HepG2 (cell line): ENCODE data around the gene KIAA0825. TPM values are rescaled to one million over a fixed set of nuclear protein-coding genes. Genes with fewer than 3 reads are reported as not detected.

ENCODE experiments used
- ARHGAP35 ChIP-seq: sonication (generic); formaldehyde crosslinking; IDR thresholded peaks from 2 replicates; pipeline ENCODE4 v1.9.0; 2022; ENCODE audit warnings: mild to moderate bottlenecking, inconsistent platforms, moderate library complexity, missing genetic modification reagents, borderline replicate concordance
- ARNTL ChIP-seq: sonication (generic); formaldehyde crosslinking; IDR thresholded peaks from 2 replicates; pipeline ENCODE4 v1.4.0; 2020; ENCODE audit warnings: mild to moderate bottlenecking, missing genetic modification reagents
- NCOA5 ChIP-seq: sonication (generic); formaldehyde crosslinking; IDR thresholded peaks from 2 replicates; pipeline ENCODE4 v1.4.0; 2020; ENCODE audit warnings: missing genetic modification reagents
- TP53 ChIP-seq: sonication (generic); formaldehyde crosslinking; conservative IDR thresholded peaks from 2 replicates; pipeline ENCODE4 v1.4.0; 2020; ENCODE audit warnings: missing genetic modification reagents
- ZNF331 ChIP-seq: sonication (generic); formaldehyde crosslinking; IDR thresholded peaks from 2 replicates; pipeline ENCODE4 v1.4.0; 2020; ENCODE audit warnings: missing genetic modification reagents
- ZNF75D ChIP-seq: sonication (generic); formaldehyde crosslinking; IDR thresholded peaks from 2 replicates; pipeline ENCODE4 v1.8.1; 2023; ENCODE audit warnings: missing genetic modification reagents, mild to moderate bottlenecking, borderline replicate concordance
- polyA plus RNA-seq, 8 experiments: library from polyadenylated mRNA; depleted of rRNA in 3 of 8; stranded (reverse) in 7 of 8; unstranded in 1 of 8; fragments of >200 nt; fragmentation: Illumina TruSeq in 4 of 8; extraction: Trizol in 4 of 8; gene quantifications; 2 replicates each; pipeline versions ENCODE4 v1.2.1 to v1.2.3, GENCODE V29; 2011 to 2016; ENCODE audit warnings: low read depth in 4 of 8, missing spikeins in 1 of 8, mixed read lengths in 1 of 8; ENCODE audit not compliant: insufficient read depth in 1 of 8
- total RNA-seq, 5 experiments: library from RNA; depleted of rRNA; stranded (reverse); fragments of >200 nt; fragmentation: Illumina TruSeq; extraction: Trizol; gene quantifications; 2 replicates each; pipeline ENCODE4 v1.2.3, GENCODE V29; 2016; ENCODE audit warnings: low read depth in 1 of 5
- TF ChIP-seq, protein P1 (sequence below): sonication (generic); formaldehyde crosslinking; IDR thresholded peaks from 2 replicates; pipeline ENCODE4; 2020; ENCODE audit warnings: missing genetic modification reagents, mild to moderate bottlenecking, borderline replicate concordance
- TF ChIP-seq, protein P2 (sequence below): sonication (generic); formaldehyde crosslinking; IDR thresholded peaks from 2 replicates; pipeline ENCODE4 v1.4.0; 2020; ENCODE audit warnings: missing genetic modification reagents
- TF ChIP-seq, protein P3 (sequence below): sonication (generic); formaldehyde crosslinking; IDR thresholded peaks from 2 replicates; pipeline ENCODE4 v1.8.0; 2022; ENCODE audit warnings: missing genetic modification reagents, mild to moderate bottlenecking, inconsistent platforms, borderline replicate concordance
- TF ChIP-seq, protein P4 (sequence below): sonication (generic); formaldehyde crosslinking; IDR thresholded peaks from 2 replicates; pipeline ENCODE4 v1.4.0; 2020; ENCODE audit warnings: missing genetic modification reagents

KIAA0825 gene
- total and polyA plus RNA-seq, 2 of the 13 experiments (the other 11 are each of a cell fraction or from before 2014, with no cell fraction given) = 0.05 to 0.51 TPM

DNA sequence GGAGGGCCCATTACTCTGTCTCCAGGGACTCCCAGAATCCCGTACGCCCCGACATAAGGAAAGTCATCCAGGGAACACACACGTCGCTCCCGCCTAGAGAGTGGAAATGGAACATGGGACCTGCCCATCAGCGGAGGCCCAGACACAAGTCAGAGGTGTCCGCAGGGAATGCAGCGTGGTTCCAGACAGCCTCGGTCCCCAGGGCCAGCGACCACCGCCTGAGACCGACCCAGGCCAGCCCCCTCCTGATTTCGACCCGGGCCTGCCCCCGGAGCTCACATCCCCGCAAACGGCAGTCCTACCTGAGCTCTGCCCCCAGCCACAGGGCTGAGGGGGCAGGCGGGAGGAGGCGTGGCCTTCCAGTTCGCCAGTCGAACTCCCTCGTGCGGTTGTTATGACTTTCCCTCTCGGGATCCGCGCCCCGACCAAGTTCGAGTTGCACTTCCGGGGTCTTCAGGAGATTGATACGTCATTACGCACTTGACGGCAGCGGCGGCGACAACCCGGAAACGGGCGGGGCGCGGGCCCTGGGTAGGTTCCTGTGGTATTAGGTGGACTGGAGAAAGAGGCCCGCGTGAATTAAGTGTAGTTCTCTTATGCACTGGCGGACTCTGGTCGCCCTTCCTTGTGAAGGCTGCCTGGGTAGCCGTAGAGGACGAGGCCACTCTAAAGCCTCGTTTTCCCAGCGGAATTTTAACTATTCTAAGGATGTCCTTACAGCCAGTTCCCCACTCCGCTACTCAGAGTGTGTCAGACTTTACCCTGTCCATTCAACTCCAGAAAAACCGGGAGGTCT, 507.0 kb downstream of the KIAA0825 start (continued):
- TF ChIP-seq, protein P1, sequence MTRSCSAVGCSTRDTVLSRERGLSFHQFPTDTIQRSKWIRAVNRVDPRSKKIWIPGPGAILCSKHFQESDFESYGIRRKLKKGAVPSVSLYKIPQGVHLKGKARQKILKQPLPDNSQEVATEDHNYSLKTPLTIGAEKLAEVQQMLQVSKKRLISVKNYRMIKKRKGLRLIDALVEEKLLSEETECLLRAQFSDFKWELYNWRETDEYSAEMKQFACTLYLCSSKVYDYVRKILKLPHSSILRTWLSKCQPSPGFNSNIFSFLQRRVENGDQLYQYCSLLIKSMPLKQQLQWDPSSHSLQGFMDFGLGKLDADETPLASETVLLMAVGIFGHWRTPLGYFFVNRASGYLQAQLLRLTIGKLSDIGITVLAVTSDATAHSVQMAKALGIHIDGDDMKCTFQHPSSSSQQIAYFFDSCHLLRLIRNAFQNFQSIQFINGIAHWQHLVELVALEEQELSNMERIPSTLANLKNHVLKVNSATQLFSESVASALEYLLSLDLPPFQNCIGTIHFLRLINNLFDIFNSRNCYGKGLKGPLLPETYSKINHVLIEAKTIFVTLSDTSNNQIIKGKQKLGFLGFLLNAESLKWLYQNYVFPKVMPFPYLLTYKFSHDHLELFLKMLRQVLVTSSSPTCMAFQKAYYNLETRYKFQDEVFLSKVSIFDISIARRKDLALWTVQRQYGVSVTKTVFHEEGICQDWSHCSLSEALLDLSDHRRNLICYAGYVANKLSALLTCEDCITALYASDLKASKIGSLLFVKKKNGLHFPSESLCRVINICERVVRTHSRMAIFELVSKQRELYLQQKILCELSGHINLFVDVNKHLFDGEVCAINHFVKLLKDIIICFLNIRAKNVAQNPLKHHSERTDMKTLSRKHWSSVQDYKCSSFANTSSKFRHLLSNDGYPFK = peak; percentile 91; the same call in 1 of the 2 replicates
- TF ChIP-seq ZNF75D (no peak), TP53 (peak; percentile 46; the same call in 1 of the 2 replicates), NCOA5 (CRISPR knock-in tag) (no peak), ZNF331 (CRISPR knock-in tag) (peak; percentile 73; the same call in 1 of the 2 replicates), ARNTL (0 out of 2 replicates have a peak, but pooled peaks have one; percentile 33), ARHGAP35 (no peak)
- TF ChIP-seq, protein P2, sequence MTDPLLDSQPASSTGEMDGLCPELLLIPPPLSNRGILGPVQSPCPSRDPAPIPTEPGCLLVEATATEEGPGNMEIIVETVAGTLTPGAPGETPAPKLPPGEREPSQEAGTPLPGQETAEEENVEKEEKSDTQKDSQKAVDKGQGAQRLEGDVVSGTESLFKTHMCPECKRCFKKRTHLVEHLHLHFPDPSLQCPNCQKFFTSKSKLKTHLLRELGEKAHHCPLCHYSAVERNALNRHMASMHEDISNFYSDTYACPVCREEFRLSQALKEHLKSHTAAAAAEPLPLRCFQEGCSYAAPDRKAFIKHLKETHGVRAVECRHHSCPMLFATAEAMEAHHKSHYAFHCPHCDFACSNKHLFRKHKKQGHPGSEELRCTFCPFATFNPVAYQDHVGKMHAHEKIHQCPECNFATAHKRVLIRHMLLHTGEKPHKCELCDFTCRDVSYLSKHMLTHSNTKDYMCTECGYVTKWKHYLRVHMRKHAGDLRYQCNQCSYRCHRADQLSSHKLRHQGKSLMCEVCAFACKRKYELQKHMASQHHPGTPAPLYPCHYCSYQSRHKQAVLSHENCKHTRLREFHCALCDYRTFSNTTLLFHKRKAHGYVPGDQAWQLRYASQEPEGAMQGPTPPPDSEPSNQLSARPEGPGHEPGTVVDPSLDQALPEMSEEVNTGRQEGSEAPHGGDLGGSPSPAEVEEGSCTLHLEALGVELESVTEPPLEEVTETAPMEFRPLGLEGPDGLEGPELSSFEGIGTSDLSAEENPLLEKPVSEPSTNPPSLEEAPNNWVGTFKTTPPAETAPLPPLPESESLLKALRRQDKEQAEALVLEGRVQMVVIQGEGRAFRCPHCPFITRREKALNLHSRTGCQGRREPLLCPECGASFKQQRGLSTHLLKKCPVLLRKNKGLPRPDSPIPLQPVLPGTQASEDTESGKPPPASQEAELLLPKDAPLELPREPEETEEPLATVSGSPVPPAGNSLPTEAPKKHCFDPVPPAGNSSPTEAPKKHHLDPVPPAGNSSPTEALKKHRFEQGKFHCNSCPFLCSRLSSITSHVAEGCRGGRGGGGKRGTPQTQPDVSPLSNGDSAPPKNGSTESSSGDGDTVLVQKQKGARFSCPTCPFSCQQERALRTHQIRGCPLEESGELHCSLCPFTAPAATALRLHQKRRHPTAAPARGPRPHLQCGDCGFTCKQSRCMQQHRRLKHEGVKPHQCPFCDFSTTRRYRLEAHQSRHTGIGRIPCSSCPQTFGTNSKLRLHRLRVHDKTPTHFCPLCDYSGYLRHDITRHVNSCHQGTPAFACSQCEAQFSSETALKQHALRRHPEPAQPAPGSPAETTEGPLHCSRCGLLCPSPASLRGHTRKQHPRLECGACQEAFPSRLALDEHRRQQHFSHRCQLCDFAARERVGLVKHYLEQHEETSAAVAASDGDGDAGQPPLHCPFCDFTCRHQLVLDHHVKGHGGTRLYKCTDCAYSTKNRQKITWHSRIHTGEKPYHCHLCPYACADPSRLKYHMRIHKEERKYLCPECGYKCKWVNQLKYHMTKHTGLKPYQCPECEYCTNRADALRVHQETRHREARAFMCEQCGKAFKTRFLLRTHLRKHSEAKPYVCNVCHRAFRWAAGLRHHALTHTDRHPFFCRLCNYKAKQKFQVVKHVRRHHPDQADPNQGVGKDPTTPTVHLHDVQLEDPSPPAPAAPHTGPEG (CRISPR knock-in tag) = no peak
- TF ChIP-seq, protein P3, sequence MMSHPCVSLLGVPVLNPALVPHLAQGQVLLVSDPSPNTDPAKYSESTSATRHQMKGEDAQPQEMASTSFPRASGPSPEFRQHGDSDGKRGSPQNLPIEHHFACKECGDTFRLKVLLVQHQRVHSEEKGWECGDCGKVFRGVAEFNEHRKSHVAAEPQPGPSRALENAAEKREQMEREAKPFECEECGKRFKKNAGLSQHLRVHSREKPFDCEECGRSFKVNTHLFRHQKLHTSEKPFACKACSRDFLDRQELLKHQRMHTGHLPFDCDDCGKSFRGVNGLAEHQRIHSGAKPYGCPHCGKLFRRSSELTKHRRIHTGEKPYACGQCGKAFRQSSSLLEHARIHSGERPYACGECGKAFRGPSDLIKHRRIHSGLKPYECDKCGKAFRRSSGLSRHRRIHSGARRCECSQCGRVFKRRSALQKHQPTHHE = peak; percentile 47; the same call in 1 of the 2 replicates
- TF ChIP-seq, protein P4, sequence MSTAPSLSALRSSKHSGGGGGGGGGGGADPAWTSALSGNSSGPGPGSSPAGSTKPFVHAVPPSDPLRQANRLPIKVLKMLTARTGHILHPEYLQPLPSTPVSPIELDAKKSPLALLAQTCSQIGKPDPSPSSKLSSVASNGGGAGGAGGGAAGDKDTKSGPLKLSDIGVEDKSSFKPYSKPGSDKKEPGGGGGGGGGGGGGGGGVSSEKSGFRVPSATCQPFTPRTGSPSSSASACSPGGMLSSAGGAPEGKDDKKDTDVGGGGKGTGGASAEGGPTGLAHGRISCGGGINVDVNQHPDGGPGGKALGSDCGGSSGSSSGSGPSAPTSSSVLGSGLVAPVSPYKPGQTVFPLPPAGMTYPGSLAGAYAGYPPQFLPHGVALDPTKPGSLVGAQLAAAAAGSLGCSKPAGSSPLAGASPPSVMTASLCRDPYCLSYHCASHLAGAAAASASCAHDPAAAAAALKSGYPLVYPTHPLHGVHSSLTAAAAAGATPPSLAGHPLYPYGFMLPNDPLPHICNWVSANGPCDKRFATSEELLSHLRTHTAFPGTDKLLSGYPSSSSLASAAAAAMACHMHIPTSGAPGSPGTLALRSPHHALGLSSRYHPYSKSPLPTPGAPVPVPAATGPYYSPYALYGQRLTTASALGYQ (CRISPR knock-in tag) = peak; percentile 65; the same call in 1 of the 2 replicates
